Neural cell (in vitro differentiated cells): Measurements from ENCODE around the gene NFILZ.
"Not testable (repeated sequence)": the region's sequence is repeated elsewhere in the genome, so short reads cannot be mapped to it uniquely, and the experiment has no call there.

ENCODE experiments used
- CTCF ChIP-seq: fragments of 450-650 bp; IDR thresholded peaks from 2 replicates; pipeline ENCODE4 v1.5.1; 2014; ENCODE audit warnings: antibody characterized with exemption, mild to moderate bottlenecking, moderate library complexity; ENCODE audit not compliant: poor library complexity, severe bottlenecking
- EP300 ChIP-seq: fragments of 450-650 bp; conservative IDR thresholded peaks from 2 replicates; pipeline ENCODE4 v1.6.1; 2014; ENCODE audit warnings: antibody characterized with exemption, mild to moderate bottlenecking, moderate library complexity; ENCODE audit not compliant: poor library complexity, severe bottlenecking
- EZH2 ChIP-seq: fragments of 200-600, 300-800 bp; shearing (Covaris generic), sonication (generic); IDR thresholded peaks from 2 replicates; pipeline ENCODE4 v1.6.1; 2014; ENCODE audit warnings: antibody characterized with exemption, low read length, borderline replicate concordance, mild to moderate bottlenecking; ENCODE audit not compliant: insufficient read depth, poor library complexity, severe bottlenecking
- POLR2AphosphoS5 ChIP-seq: IDR thresholded peaks from 2 replicates; pipeline ENCODE4 v1.6.1; 2012
- REST ChIP-seq: IDR thresholded peaks from 2 replicates; pipeline ENCODE4 v1.6.1; 2012; ENCODE audit warnings: borderline replicate concordance
- SMC3 ChIP-seq: fragments of 450-650 bp; conservative IDR thresholded peaks from 2 replicates; pipeline ENCODE4 v1.6.1; 2014; ENCODE audit warnings: antibody characterized with exemption, mild to moderate bottlenecking, moderate library complexity; ENCODE audit not compliant: poor library complexity
- TAF1 ChIP-seq: IDR thresholded peaks from 2 replicates; pipeline ENCODE4 v1.6.1; 2012; ENCODE audit warnings: low read depth

GRCh38 chr19:8617325-8617724, 13.1 kb upstream of the NFILZ start:
- TF ChIP-seq REST, CTCF, SMC3, TAF1, EZH2, EP300, POLR2AphosphoS5: not testable (repeated sequence)
